SJSA1 (cell line): Measurements from ENCODE around the gene RREB1. TPM values are rescaled to one million over a fixed set of nuclear protein-coding genes. Genes with fewer than 3 reads are reported as not detected.

Source experiments
- DNase-seq, 2 experiments: peaks; one replicate each; pipeline ENCODE4 v3.0.0-alpha.2; 2015 to 2020; ENCODE audit warnings: low spot score in 2 of 2, low read depth in 1 of 2
- H3K27ac ChIP-seq: fragments of 250-450 bp; sonication (Bioruptor Pico); 2 replicates; pipeline ENCODE4 v1.5.1; 2020; ENCODE audit warnings: mild to moderate bottlenecking, moderate library complexity
- H3K27me3 ChIP-seq: fragments of 250-450 bp; sonication (Bioruptor Pico); replicated peaks from 2 replicates; pipeline ENCODE4 v1.5.1; 2020; ENCODE audit warnings: mild to moderate bottlenecking, moderate library complexity
- H3K36me3 ChIP-seq: fragments of 250-450 bp; sonication (Bioruptor Pico); 2 replicates; pipeline ENCODE4 v1.5.1; 2020; ENCODE audit warnings: mild to moderate bottlenecking
- H3K4me1 ChIP-seq: fragments of 250-450 bp; sonication (Bioruptor Pico); replicated peaks from 2 replicates; pipeline ENCODE4 v1.6.1; 2021; ENCODE audit warnings: mild to moderate bottlenecking
- H3K4me3 ChIP-seq: fragments of 250-450 bp; sonication (Bioruptor Pico); 2 replicates; pipeline ENCODE4 v1.5.1; 2020; ENCODE audit warnings: mild to moderate bottlenecking
- H3K9me3 ChIP-seq: fragments of 250-450 bp; sonication (Bioruptor Pico); replicated peaks from 2 replicates; pipeline ENCODE4 v1.5.1; 2020; ENCODE audit warnings: mild to moderate bottlenecking
- total RNA-seq: library from RNA; depleted of rRNA; stranded (reverse); fragments of >200 nt; shearing (Covaris generic); gene quantifications from 2 replicates; pipeline ENCODE4 v1.2.3, GENCODE V29; 2014

Gene RREB1
- total RNA-seq, 1 experiment from 2014 or later: 16.9 TPM

GRCh38 chr6:7108196-7108963 lies 619 bp downstream of the RREB1 start:
- Histone ChIP-seq H3K4me1 (peaks cover 17% of the 10 kb centered on the region), H3K9me3 (no peaks in the 10 kb centered on the region), H3K27ac (peak overlapping the region; percentile 69), H3K36me3 (peaks cover 12% of the 10 kb centered on the region), H3K4me3 (peak overlapping the region; percentile 87), H3K27me3 (no peaks in the 10 kb centered on the region)
- DNase-seq: peak; percentile 55 to 57

- peak; percentile 42 to 56 for DNase-seq
- peaks cover 17% of the 10 kb centered on the region for H3K4me1 ChIP-seq
- no peaks in the 10 kb centered on the region for H3K27me3 ChIP-seq
- H3K9me3 ChIP-seq: no peaks in the 10 kb centered on the region
- peaks cover 12% of the 10 kb centered on the region for H3K36me3 ChIP-seq
- peak overlapping the region; percentile 87 for H3K4me3 ChIP-seq
- peak overlapping the region; percentile 69 for H3K27ac ChIP-seq
Measured at GRCh38 chr6:7108964-7109836, 1.4 kb downstream of the RREB1 start.

- no peaks in the 10 kb centered on the region for H3K9me3 ChIP-seq
- H3K4me3 ChIP-seq: peak overlapping the region; percentile 87
- H3K36me3 ChIP-seq: peaks cover 12% of the 10 kb centered on the region
- no peak overlapping the region for H3K27ac ChIP-seq
- DNase-seq: no peak
- H3K27me3 ChIP-seq: no peaks in the 10 kb centered on the region
- H3K4me1 ChIP-seq: peaks cover 17% of the 10 kb centered on the region
Measured at GRCh38 chr6:7110092-7110792, 2.5 kb downstream of the RREB1 start.

- no peak for DNase-seq
- H3K27me3 ChIP-seq: no peaks in the 10 kb centered on the region
- H3K4me3 ChIP-seq: no peak overlapping the region
- H3K4me1 ChIP-seq: peaks cover 17% of the 10 kb centered on the region
- peaks cover 12% of the 10 kb centered on the region for H3K36me3 ChIP-seq
- H3K27ac ChIP-seq: no peak overlapping the region
- no peaks in the 10 kb centered on the region for H3K9me3 ChIP-seq
Measured at GRCh38 chr6:7111095-7111690, 3.4 kb downstream of the RREB1 start.

GRCh38 chr6:7112171-7112570 lies 4.4 kb downstream of the RREB1 start:
- no peak for DNase-seq
- Histone ChIP-seq H3K27me3 (no peaks in the 10 kb centered on the region), H3K4me1 (peaks cover 10% of the 10 kb centered on the region), H3K4me3 (no peak overlapping the region), H3K36me3 (peaks cover 12% of the 10 kb centered on the region), H3K27ac (no peak overlapping the region), H3K9me3 (no peaks in the 10 kb centered on the region)

- no peak for DNase-seq
Measured at GRCh38 chr6:7112741-7113313, 5.1 kb downstream of the RREB1 start.

GRCh38 chr6:7114744-7115458 lies 7.1 kb downstream of the RREB1 start:
- no peaks in the 10 kb centered on the region for H3K27me3 ChIP-seq
- no peak for DNase-seq
- H3K9me3 ChIP-seq: no peaks in the 10 kb centered on the region
- no peaks in the 10 kb centered on the region; the same call in 1 of the 2 replicates for H3K36me3 ChIP-seq
- H3K4me1 ChIP-seq: peaks cover 5% of the 10 kb centered on the region
- no peak overlapping the region for H3K4me3 ChIP-seq
- no peak overlapping the region for H3K27ac ChIP-seq

More at GRCh38 chr6:7112741-7113313, 5.1 kb downstream of the RREB1 start:
- peaks cover 9% of the 10 kb centered on the region for H3K36me3 ChIP-seq
- H3K9me3 ChIP-seq: no peaks in the 10 kb centered on the region
- no peak overlapping the region for H3K27ac ChIP-seq
- H3K4me3 ChIP-seq: no peak overlapping the region
- H3K27me3 ChIP-seq: no peaks in the 10 kb centered on the region
- H3K4me1 ChIP-seq: peaks cover 10% of the 10 kb centered on the region

GRCh38 chr6:7115543-7116231 lies 7.9 kb downstream of the RREB1 start:
- no peak for DNase-seq
- Histone ChIP-seq H3K4me1 (no peaks in the 10 kb centered on the region), H3K9me3 (no peaks in the 10 kb centered on the region), H3K27me3 (no peaks in the 10 kb centered on the region), H3K4me3 (no peak overlapping the region), H3K36me3 (no peaks in the 10 kb centered on the region; the same call in 1 of the 2 replicates), H3K27ac (no peak overlapping the region)

- Histone ChIP-seq H3K9me3 (no peaks in the 10 kb centered on the region), H3K36me3 (peaks cover 7% of the 10 kb centered on the region), H3K27ac (no peak overlapping the region), H3K4me3 (no peak overlapping the region), H3K27me3 (no peaks in the 10 kb centered on the region), H3K4me1 (no peaks in the 10 kb centered on the region)
- no peak for DNase-seq
Measured at GRCh38 chr6:7119272-7119801, 11.6 kb downstream of the RREB1 start.

- no peak overlapping the region for H3K4me3 ChIP-seq
- no peak for DNase-seq
- no peaks in the 10 kb centered on the region for H3K9me3 ChIP-seq
- no peak overlapping the region for H3K27ac ChIP-seq
- no peaks in the 10 kb centered on the region for H3K27me3 ChIP-seq
- H3K4me1 ChIP-seq: no peaks in the 10 kb centered on the region
- peaks cover 22% of the 10 kb centered on the region for H3K36me3 ChIP-seq
Measured at GRCh38 chr6:7121700-7122241, 14.0 kb downstream of the RREB1 start.

- H3K27ac ChIP-seq: no peak overlapping the region
- H3K27me3 ChIP-seq: no peaks in the 10 kb centered on the region
- DNase-seq: no peak
- peaks cover 23% of the 10 kb centered on the region for H3K36me3 ChIP-seq
- no peaks in the 10 kb centered on the region for H3K9me3 ChIP-seq
- H3K4me3 ChIP-seq: no peak overlapping the region
- H3K4me1 ChIP-seq: no peaks in the 10 kb centered on the region
Measured at GRCh38 chr6:7122684-7123083, 14.9 kb downstream of the RREB1 start.

- Histone ChIP-seq H3K27ac (no peak overlapping the region), H3K36me3 (peaks cover 23% of the 10 kb centered on the region), H3K4me1 (no peaks in the 10 kb centered on the region), H3K4me3 (no peak overlapping the region), H3K9me3 (no peaks in the 10 kb centered on the region), H3K27me3 (no peaks in the 10 kb centered on the region)
- no peak for DNase-seq
Measured at GRCh38 chr6:7124114-7124513, 16.4 kb downstream of the RREB1 start.
